Gastroesophageal sphincter (tissue), 3 donors: ENCODE measurements around the gene TMEM221.

Source experiments
- CTCF ChIP-seq, 4 experiments: fragments of 200-600 bp in 2 of 4; fragments of 450-650 bp in 2 of 4; sonication (generic) in 1 of 4; IDR thresholded peaks; one replicate each; pipeline ENCODE4 v1.5.1; 2017 to 2019; ENCODE audit warnings: antibody characterized with exemption in 4 of 4, mild to moderate bottlenecking in 2 of 4, moderate library complexity in 2 of 4
- POLR2AphosphoS5 ChIP-seq: sonication (generic); formaldehyde crosslinking; IDR thresholded peaks from one replicate; pipeline ENCODE4 v1.6.1; 2017; ENCODE audit warnings: antibody characterized with exemption

DNA sequence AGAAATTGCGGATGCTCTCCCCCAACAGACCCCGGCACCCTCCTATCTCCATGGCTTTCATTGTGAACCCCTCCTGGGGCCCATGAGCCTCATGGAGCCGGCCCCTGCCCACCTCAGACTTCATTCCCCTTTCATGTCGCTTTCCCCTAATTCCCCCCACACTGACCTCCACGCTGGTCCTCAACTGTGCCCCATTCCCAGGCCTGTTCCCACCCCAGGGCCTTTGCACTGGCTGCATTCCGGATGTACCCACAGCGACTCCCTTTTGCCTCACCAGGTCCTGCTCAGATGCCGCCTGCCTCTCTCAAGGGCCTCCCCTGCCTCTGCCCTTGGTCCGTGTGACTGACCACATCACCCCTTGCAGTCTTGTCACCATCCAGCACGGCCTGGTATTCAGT, 35.1 kb upstream of the TMEM221 start:
- no peak for TF ChIP-seq CTCF (IDR thresholded peaks at IDR 0.05)
- TF ChIP-seq POLR2AphosphoS5 = no peak
